Panc1 (cell line): Measurements from ENCODE around the gene BABAM2. TPM values are rescaled to one million over a fixed set of nuclear protein-coding genes. Genes with fewer than 3 reads are reported as not detected.

Source experiments
- ATAC-seq: fragments of 200-7000 bp; cut with Tn5 transposase; 2 replicates; pipeline ENCODE4 v1.9.1; 2020; ENCODE audit warnings: mild to moderate bottlenecking, moderate library complexity
- BruUV-seq: library from RNA; stranded (reverse); fragments of 400-500 nt; replicated peaks from 2 replicates; lab custom pipeline; 2021; lab: Mats Ljungman, UMichigan
- CTCF ChIA-PET: fragments of 300-600 bp; sonication (Branson Sonifier 250); formaldehyde crosslinking; loops from one replicate; lab custom pipeline; 2022; ENCODE audit warnings: antibody characterized with exemption; lab: Charles Lee
- POLR2A ChIA-PET: fragments of 300-600 bp; sonication (Branson Sonifier 250); formaldehyde crosslinking; loops from one replicate; lab custom pipeline; 2022; ENCODE audit warnings: antibody characterized with exemption; lab: Charles Lee
- DNase-seq: peaks from one replicate; pipeline ENCODE4 v3.0.0-alpha.2; 2010; ENCODE audit warnings: low read depth, low spot score
- H3K27ac ChIP-seq: 2 replicates; pipeline ENCODE4 v1.5.1; 2011; ENCODE audit warnings: mild to moderate bottlenecking, low read length, inconsistent platforms
- H3K27me3 ChIP-seq: fragments of 200-500 bp; sonication (Bioruptor generic); 2 replicates; pipeline ENCODE4 v1.6.0; 2014; ENCODE audit warnings: low read length, inconsistent platforms; ENCODE audit not compliant: control insufficient read depth, insufficient read depth
- H3K36me3 ChIP-seq: fragments of 200-500 bp; sonication (Bioruptor generic); 2 replicates; pipeline ENCODE4 v1.5.1; 2014; ENCODE audit warnings: inconsistent platforms, mild to moderate bottlenecking, low read length, moderate library complexity; ENCODE audit not compliant: control insufficient read depth, insufficient read depth
- H3K4me1 ChIP-seq: 2 replicates; pipeline ENCODE4 v1.5.1; 2011; ENCODE audit warnings: inconsistent platforms, mild to moderate bottlenecking, low read length, moderate library complexity; ENCODE audit not compliant: control insufficient read depth, insufficient read depth
- H3K4me3 ChIP-seq, 2 experiments: 2 replicates each; pipeline ENCODE4 v1.5.1; 2011 to 2012; ENCODE audit warnings: low read depth in 2 of 2, low read length in 2 of 2, mild to moderate bottlenecking in 2 of 2, inconsistent platforms in 1 of 2, moderate library complexity in 1 of 2
- H3K9me3 ChIP-seq: fragments of 200-500 bp; sonication (Bioruptor generic); 2 replicates; pipeline ENCODE4 v1.5.1; 2014; ENCODE audit warnings: low read depth, mild to moderate bottlenecking, inconsistent platforms, low read length, moderate library complexity; ENCODE audit not compliant: control insufficient read depth, insufficient read depth
- CTCF ChIP-seq: fragments of 450-650 bp; IDR thresholded peaks from 2 replicates; pipeline ENCODE4 v1.5.1; 2017; ENCODE audit warnings: mild to moderate bottlenecking
- POLR2AphosphoS5 ChIP-seq: IDR thresholded peaks from 2 replicates; pipeline ENCODE4 v1.6.1; 2012; ENCODE audit warnings: mild to moderate bottlenecking, low read depth, low read length, moderate library complexity
- REST ChIP-seq, 2 experiments: IDR thresholded peaks; 2 replicates each; pipeline ENCODE4 v1.6.1; 2011 to 2012; ENCODE audit warnings: low read depth in 2 of 2, control low read depth in 1 of 2, low read length in 1 of 2, mild to moderate bottlenecking in 1 of 2, moderate library complexity in 1 of 2; ENCODE audit not compliant: insufficient read depth in 1 of 2
- SIN3A ChIP-seq: IDR thresholded peaks from 2 replicates; pipeline ENCODE4 v1.6.1; 2012; ENCODE audit warnings: low read depth, mild to moderate bottlenecking, low read length, moderate library complexity, borderline replicate concordance; ENCODE audit not compliant: insufficient read depth
- TCF7L2 ChIP-seq: IDR thresholded peaks from 2 replicates; pipeline ENCODE4 v1.6.1; 2011; ENCODE audit warnings: mild to moderate bottlenecking, low read depth, low read length, inconsistent platforms
- in situ Hi-C: cut with HindIII; loops from 2 replicates; pipeline ENCODE4 v1.10.0; 2016; ENCODE audit warnings: low sequenced_read_pairs, low pct_unique_long_range_greater_than_20kb
- intact Hi-C: fragments of 100-400 bp; cut with micrococcal nuclease; formaldehyde crosslinking; loops from one replicate; pipeline ENCODE4 v1.10.0; 2022; ENCODE audit not compliant: unreplicated experiment
- total RNA-seq: library from RNA; stranded (reverse); gene quantifications from one replicate; pipeline ENCODE4 v1.2.1, GENCODE V29; 2021; ENCODE audit not compliant: unreplicated experiment

Gene BABAM2
- total RNA-seq, 1 experiment from 2014 or later = 31.2 TPM

- Histone ChIP-seq H3K27ac (no peak overlapping the region), H3K9me3 (0 out of 2 replicates have a peak, but pooled peaks cover 3% of the 10 kb centered on the region), H3K4me3 (no peak overlapping the region), H3K27me3 (no peaks in the 10 kb centered on the region), H3K36me3 (no peaks in the 10 kb centered on the region), H3K4me1 (no peaks in the 10 kb centered on the region)
- TF ChIP-seq REST (IDR thresholded peaks at IDR 0.05; ENCODE audit: insufficient read depth in 1 of 2, low read depth in 2 of 2, low read length in 1 of 2) (no peak), SIN3A (no peak), TCF7L2 (no peak), CTCF (no peak), POLR2AphosphoS5 (no peak)
- no TSS peak for BruUV-seq
- POLR2A ChIA-PET = no interaction called here
- intact Hi-C loops = no loop called here
- DNase-seq (no peak), ATAC-seq (no peak)
- CTCF ChIA-PET = no interaction called here
- in situ Hi-C loops = no loop called here
Observed at GRCh38 chr2:28160986-28161425, 270.5 kb downstream of the BABAM2 start.

- in situ Hi-C loops (no loop called here), intact Hi-C loops (no loop called here)
- no peaks in the 10 kb centered on the region for H3K36me3 ChIP-seq
- no TSS peak for BruUV-seq
- ChIA-PET POLR2A (no interaction called here), CTCF (no interaction called here)
- no peaks in the 10 kb centered on the region for H3K4me1 ChIP-seq
- H3K27ac ChIP-seq = no peak overlapping the region
- no peak for DNase-seq
- no peak for ATAC-seq
- no peaks in the 10 kb centered on the region for H3K27me3 ChIP-seq
- TF ChIP-seq CTCF (no peak), SIN3A (no peak), POLR2AphosphoS5 (no peak)
- H3K4me3 ChIP-seq = no peak overlapping the region
- no peaks in the 10 kb centered on the region for H3K9me3 ChIP-seq
Observed at GRCh38 chr2:28161466-28161865, 270.9 kb downstream of the BABAM2 start.
